GM12865 (cell line): ENCODE results near the gene PLEKHB2.
"Not testable (repeated sequence)": the region's sequence is repeated elsewhere in the genome, so short reads cannot be mapped to it uniquely, and the experiment has no call there.

Experiments used
- DNase-seq: peaks from one replicate; pipeline ENCODE4 v3.0.0; 2010; ENCODE audit warnings: low read depth
- H3K4me3 ChIP-seq: 2 replicates; pipeline ENCODE4 v1.5.1; 2011; ENCODE audit warnings: mild to moderate bottlenecking, low read depth, low read length, control low read depth
- TF ChIP-seq, protein P1 (sequence below): IDR thresholded peaks from 2 replicates; pipeline ENCODE4 v1.5.1; 2011; ENCODE audit warnings: low read length, control low read depth, low read depth, inconsistent platforms; ENCODE audit not compliant: insufficient read depth; ENCODE audit errors: missing control alignments

PLEKHB2 gene

DNA sequence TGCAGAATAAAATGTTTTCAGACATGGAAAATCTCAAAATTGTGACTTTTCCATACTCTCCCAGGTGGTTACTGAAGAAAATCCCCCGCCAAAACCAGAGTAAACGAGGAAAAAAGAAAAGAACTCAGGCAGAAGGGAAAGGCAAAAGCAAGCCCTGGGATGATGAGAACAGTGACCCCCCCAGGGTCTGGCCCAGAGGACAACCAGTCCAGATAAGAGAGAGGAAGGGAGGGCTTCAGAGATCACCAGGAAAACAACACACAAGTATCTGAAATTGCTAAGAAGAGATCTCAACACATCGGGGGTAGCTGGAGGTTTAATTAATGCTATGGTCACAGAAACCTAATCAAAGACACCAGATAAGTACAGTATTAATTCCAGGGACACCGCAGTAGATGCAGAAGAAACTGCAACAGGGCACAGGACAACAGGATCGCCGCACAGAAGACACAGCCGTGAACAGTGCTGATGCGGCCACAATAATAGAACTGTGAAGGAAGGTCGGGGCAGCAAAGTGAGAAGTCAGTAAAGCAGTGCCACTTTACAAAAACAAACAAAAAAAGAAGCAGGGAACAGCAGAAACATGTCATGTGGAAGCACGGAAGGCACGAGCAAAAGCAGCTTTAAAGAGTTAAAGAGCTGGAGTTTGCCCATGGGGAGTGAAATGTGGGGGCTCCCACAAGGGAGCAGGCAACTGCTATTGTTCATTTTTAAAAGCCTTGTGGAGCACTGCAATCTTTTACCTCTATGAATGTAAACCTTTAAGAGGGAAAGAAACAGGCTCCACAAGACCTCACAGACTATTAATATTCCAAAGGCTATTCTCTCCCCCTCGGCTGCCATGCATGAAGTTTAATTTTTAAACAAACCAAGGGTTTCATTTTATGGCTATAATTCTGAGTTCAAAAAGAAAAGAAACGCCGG, 40.3 kb upstream of the PLEKHB2 start:
- no peak overlapping the region for H3K4me3 ChIP-seq
- no peak for DNase-seq
- TF ChIP-seq, protein P1, sequence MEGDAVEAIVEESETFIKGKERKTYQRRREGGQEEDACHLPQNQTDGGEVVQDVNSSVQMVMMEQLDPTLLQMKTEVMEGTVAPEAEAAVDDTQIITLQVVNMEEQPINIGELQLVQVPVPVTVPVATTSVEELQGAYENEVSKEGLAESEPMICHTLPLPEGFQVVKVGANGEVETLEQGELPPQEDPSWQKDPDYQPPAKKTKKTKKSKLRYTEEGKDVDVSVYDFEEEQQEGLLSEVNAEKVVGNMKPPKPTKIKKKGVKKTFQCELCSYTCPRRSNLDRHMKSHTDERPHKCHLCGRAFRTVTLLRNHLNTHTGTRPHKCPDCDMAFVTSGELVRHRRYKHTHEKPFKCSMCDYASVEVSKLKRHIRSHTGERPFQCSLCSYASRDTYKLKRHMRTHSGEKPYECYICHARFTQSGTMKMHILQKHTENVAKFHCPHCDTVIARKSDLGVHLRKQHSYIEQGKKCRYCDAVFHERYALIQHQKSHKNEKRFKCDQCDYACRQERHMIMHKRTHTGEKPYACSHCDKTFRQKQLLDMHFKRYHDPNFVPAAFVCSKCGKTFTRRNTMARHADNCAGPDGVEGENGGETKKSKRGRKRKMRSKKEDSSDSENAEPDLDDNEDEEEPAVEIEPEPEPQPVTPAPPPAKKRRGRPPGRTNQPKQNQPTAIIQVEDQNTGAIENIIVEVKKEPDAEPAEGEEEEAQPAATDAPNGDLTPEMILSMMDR: no peak

DNA sequence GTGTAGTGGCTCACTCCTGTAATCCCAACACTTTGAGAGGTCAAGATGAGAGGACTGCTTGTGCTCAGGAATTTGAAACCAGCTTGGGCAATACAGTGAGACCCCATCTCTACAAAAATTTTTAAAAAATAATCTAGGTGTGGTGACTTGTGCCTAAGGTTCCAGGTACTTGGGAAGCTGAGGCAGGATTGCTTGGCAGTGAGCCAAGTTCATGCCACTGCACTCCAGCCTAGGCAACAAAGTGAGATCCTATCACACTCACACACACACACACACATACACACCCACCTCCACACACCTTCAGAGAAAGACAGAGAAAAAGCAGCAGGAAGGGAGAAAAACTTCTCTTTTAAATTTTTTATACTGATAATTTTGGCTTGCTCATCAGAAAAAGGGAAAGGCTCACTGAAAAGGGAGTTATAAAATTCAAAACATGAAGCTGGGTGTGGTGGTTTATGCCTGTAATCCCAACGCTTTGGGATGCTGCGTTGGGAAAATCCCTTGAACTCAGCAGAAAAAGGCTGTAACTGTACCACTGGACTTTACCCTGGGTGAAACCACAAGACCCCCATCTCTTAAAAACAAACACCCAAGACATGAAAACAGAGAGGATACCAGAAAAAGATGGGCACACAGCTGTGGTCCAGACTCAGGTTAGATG, 37.5 kb upstream of the PLEKHB2 start:
- TF ChIP-seq, protein P1: no peak

DNA sequence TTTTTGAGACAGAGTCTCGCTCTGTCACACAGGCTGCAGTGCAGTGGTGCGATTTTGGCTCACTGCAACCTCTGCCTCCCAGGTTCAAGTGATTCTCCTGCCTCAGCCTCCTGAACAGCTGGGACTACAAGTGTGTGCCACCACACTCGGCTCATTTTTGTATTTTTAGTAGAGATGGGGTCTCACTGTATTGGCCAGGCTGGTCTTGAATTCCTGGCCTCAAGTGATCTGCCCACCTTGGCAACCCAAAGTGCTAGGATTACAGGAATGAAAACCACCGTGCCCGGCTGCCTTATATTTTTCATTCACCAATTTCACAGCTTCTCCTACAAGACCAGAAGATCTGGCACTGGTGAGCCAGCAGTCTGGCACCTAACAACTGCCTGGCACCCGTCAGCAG, 37.0 kb upstream of the PLEKHB2 start:
- not testable (repeated sequence) for H3K4me3 ChIP-seq, DNase-seq

More for the DNA sequence above, 37.5 kb upstream of the PLEKHB2 start:
- no peak overlapping the region for H3K4me3 ChIP-seq
- DNase-seq: no peak

DNA sequence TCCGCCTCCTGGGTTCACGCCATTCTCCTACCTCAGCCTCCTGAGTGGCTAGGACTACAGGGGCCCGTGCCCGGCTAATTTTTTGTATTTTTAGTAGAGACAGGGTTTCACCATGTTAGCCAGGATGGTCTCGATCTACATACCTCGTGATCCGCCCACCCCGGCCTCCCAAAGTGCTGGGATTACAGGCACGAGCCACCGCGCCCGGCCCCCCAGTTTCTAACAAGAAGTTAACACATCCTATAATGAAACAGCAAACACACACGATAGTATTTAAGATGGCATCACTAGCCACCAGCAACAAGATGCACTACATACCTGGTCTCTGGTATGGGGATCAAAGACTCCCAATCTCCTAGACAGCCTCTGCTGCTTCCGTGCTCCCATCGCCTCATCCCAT, 29.6 kb upstream of the PLEKHB2 start:
- not testable (repeated sequence) for DNase-seq, H3K4me3 ChIP-seq

DNA sequence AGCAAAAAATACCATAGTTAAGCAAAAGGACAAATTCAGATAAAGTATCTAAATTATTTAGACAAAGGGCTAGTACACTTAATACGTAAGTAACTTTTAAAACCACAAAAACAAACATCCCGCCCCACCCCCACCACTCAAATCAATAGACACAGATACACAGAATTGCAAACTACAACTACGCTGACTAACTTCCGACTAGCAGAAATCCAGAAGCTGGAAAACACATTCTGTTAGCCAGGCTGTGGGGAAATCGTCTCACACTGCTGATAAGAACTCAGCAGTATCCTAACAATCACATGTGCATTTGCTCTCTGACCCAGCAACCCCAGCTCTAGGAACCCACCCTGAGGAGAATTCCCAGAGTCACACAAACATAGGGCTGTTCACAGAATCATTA, 28.4 kb upstream of the PLEKHB2 start:
- no peak overlapping the region for H3K4me3 ChIP-seq
- DNase-seq: no peak
- TF ChIP-seq, protein P1: no peak

DNA sequence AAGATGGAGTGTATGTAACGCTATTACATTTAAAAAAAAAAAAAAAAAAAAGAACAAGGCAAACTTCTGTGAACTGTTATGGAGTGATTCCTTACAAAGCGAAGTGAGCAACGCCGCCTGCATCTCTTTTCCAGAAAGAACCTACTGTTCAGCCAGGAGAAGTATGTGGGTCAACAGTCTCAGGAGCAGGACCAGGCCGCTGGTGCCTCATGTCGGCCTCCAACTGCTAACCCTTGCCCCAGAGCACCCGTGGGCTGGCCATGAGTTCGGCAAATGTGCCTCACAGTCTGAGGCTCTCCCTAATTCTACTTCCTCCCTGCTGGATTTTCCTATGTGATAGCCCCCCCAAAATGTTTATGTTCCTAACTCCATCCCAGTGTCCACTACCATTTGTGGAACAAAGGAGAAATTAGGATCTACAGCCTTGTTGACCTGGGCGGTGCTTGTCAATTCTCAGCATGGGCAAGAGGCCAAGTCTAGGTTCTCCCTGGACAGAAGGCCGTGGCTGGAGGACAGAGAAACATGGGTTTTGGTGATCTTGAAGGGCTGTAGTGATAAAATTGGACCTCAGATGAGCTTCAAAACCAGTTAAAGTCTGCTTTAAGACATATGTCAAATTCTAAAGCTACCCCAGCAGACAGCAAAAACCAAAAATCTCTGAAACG, 27.8 kb upstream of the PLEKHB2 start:
- no peak overlapping the region for H3K4me3 ChIP-seq
- TF ChIP-seq, protein P1: no peak
- no peak for DNase-seq

DNA sequence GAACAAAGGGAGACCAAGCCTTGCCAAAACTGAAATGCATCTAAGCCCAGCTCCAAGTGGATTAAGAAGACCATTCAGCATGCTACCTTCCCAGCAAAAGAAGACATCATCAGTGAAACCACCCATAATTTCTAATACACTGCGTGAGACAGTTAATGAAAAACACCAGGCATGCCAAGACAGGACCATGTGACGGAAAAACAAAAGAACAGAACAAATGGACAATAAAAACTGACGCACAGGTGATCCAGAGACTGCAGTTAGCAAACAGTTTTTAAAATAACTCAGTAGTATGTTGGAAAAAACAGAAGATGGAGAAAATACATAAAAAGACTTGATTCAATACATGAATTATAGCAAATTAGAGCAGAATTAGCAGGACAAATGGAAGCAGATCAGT, 27.2 kb upstream of the PLEKHB2 start:
- H3K4me3 ChIP-seq: no peak overlapping the region
- TF ChIP-seq, protein P1: no peak
- no peak for DNase-seq

DNA sequence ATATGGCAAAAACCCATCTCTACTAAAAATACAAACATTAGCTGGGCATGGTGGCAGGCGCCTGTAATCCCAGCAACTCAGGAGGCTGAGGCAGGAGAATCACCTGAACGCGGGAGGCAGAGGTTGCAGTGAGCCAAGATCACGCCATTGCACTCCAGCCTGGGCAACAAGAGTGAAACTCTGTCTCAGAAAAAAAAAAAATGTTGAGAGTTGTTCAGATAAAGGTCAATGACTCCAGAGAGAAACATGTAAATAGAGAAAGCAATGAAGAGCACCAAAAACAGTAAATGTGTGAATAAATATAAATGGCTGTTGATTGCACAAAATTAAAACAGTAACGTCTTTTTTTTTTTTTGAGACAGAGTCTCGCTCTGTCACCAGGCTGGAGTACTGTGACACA, 25.2 kb upstream of the PLEKHB2 start:
- not testable (repeated sequence) for DNase-seq, H3K4me3 ChIP-seq
